ENCODE measurements around the gene TMEM119.
"Not testable (repeated sequence)": the region's sequence is repeated elsewhere in the genome, so short reads cannot be mapped to it uniquely, and the experiment has no call there.

Gene TMEM119

DNA sequence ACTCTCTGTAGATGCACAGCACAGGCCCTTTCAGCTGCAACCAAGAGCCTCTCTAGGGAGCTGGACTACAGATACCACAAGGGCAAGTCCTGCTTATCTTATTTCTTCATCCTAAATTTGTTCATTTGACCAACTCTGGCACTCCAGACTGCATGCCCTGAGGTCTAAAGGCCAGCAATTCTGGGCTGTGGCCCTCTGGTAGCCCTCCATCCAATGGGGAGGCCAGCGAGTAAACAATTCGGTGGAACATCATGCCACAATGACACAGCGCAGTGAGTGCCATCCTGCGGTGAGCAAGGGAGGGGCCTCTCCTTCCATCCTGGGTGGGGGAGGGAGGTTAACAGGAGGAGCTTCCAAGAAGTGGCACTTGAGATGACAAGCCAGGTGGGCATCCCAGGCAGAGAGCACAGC lies 36.5 kb upstream of the TMEM119 start:
- DNase-seq (ENCODE audit: low read depth), result no peak

DNA sequence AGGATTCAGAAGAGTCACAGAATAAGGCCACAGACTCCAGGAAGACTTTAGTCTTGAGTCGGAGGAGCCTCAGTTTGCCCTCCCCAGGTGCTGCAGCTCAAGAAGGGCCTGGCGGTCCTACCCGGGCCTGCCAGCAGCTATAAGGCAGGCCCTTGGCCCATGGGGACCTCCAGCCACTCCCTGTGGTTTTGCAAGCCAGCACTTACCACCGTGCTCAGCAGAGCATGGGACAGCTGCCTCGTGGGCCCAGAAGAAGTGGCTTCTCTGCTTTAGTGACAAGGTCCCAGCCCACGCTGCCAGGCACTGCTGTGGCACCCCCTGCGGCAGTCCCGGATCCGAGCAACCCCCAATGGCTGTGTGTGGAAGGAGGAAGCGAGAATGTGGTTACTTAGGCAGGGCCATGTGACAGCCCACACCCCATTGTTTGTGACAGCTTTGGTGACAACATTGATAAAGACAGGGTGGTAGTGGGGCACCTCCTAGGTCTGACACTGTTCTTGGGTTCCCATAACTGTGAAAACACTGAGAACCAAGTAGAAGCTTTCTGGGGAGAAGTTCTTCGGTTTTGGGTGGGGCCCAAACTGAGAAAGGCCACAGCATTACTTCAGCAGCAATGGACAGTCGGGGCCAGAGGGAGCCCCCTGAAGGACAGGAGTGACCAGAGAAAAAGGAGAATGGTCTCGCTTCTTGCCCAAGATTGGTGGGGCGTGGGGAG lies 35.8 kb upstream of the TMEM119 start, which contains the start of gene SELPLG:
Gene SELPLG (minus strand): TSS at position 361 of the 715 bp plus-strand sequence. CDS start 9,587 bp downstream, outside the sequence.
- no peak for DNase-seq (ENCODE audit: low read depth)

GRCh38 chr12:108633081-108633533 lies 35.2 kb upstream of the TMEM119 start:
- no peak for DNase-seq (ENCODE audit: low read depth)

- DNase-seq (ENCODE audit: low read depth), result not testable (repeated sequence)
These were observed 33.4 kb upstream of the TMEM119 start for GRCh38 chr12:108631261-108631660.

DNA sequence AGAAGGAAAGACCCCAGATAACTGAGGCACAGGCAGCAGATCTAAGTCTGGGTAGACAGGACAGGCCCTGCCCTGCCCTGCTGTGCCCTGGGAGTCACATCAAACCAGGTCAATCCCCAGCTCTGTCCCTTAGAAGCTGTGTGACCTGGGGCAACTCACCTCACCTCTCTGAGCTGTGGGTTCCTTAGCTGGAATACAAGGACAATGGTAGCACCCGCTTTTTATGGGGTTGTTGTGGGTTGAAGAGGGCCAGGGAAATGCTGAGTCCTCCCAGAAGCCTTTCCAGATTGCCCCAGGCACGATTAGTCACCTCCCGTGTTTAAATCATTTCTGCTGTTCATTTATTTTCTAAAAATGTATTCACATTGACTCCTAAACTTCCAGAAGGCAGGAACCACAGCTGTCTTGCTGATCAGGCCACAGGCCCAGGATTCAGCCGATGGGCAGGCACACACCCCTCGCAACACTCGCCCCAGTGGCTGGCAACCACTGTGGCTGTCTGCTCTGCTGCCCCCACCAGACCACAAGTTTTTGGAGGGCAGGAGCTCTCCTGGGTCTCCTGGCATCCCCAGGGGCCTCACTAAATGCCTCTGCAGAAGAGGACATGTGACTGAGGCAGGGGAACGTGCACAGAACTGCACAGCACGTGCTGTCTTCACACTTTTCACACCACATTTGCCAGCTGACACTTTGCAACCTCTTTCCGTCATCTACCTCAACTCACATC lies 32.8 kb upstream of the TMEM119 start:
- DNase-seq (ENCODE audit: low read depth), result no peak

DNA sequence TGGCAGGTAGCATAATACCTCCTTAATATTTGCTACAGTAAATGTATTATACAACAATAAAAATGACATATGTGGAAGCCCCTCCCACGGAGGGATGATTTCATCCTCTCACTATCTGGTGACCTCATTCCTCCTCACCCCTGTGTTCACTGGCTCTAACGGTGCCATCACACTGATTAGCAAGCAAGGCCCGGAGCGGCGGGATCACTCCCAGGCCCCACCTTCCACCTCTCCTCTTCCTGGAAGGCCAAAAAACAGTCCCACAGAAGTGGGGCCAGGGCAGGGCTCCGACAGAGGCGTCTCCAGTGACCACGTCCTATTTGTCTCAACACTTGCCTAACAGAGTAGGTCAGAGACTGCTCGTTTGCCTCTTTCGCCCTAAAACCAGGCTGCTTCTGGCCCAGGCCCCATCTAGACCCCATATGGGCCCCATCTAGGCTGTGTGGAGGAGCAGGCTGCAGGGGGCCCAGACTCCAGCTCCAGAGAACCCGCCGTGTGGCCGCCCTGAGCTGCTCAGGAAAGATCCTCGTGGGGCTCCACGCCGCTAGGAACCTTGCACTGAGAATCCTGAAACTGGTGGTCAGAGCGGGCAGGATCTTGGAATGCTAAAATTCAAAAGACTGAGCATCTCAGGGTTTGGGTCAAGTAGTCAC lies 32.1 kb upstream of the TMEM119 start:
- peak; percentile 55 for DNase-seq (ENCODE audit: low read depth)

GRCh38 chr12:108629151-108629550 lies 31.3 kb upstream of the TMEM119 start:
- no peak for DNase-seq (ENCODE audit: low read depth)

- no peak for DNase-seq (ENCODE audit: low read depth)
These were observed 29.4 kb upstream of the TMEM119 start for GRCh38 chr12:108627134-108627920.

GRCh38 chr12:108625228-108625627 lies 27.3 kb upstream of the TMEM119 start:
- DNase-seq (ENCODE audit: low read depth), result no peak

GRCh38 chr12:108623577-108623976 lies 25.7 kb upstream of the TMEM119 start:
- no peak for DNase-seq (ENCODE audit: low read depth)

DNA sequence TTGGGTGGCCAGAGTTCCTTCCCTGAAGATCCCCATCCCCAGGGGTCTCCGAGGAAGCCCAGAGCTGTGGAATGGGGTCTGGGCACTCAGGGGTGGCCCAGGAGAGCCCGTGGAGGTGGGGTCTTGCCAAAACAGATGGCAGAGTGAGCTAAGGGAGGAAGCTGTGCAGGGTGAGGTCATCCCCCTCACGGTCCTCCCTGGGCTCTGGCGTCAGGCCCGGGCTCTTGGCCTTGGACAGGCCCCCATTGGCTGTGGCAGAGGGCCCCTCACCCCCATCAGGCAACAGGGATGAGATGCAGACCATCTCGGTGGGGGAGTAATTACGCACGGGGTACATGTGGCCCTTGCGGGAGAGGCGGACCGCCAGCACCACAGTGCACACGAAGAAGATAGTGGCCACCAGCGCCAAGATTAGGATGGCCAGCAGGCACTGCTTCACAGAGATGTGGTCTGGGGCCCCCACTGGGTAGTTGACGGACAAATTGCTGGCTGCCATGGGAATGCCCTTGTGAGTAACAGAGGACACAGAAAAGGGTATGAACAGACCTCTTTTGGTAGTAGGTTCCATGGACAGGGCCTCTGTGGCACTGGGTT lies 25.1 kb upstream of the TMEM119 start:
- no peak for DNase-seq (ENCODE audit: low read depth)

DNA sequence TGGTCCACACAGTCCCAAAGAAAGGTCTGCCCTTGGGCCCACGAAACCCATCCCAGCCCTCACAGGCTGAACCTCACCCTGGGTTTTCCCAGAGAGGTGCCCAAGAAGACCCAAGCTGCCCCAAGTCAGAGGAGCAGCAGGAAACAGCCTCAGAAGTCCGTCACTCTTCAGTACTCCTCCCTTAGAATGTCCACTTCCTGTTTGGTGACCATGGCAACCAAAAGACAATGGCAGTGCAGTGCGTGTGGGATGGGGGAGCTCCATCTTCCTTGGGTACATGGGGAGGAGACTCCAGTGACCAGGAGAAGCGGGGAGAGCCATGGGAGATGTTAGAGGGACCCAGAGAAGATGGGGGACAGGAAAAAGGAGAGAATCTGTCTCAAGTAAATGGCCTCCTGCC lies 24.5 kb upstream of the TMEM119 start:
- no peak for DNase-seq (ENCODE audit: low read depth)

- DNase-seq (ENCODE audit: low read depth), result no peak
These were observed 23.3 kb upstream of the TMEM119 start for GRCh38 chr12:108621161-108621560.

DNA sequence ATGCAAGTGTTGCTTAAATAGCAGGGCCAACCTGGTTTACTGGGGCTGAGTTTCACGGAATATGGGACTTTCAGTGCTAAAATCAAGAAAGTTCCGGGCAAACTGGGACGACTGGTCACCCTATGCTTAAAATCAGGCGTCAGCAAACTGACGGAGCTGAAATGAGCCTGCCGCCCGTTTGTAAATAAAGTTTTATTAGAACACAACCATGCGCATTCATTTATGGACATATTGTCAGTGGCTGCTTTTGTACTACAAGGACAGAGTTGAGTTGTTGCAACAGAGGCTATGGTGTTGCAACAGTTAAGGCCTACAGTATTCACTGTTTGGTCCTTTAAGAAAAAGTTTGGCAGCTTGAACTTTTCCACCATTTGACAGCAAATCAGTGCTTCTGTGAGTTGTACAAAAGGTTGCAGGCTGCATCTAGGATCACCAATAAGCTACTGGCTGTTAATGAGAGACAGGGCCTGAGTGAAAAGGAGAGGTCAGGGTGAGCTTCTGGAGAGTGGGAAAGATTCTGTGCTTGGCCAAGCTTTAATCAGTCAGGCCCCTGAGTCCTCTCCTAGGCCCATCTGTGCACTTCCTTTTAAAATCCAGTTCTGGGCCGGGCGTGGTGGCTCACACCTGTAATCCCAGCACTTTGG lies 22.5 kb upstream of the TMEM119 start:
- DNase-seq (ENCODE audit: low read depth), result no peak

DNA sequence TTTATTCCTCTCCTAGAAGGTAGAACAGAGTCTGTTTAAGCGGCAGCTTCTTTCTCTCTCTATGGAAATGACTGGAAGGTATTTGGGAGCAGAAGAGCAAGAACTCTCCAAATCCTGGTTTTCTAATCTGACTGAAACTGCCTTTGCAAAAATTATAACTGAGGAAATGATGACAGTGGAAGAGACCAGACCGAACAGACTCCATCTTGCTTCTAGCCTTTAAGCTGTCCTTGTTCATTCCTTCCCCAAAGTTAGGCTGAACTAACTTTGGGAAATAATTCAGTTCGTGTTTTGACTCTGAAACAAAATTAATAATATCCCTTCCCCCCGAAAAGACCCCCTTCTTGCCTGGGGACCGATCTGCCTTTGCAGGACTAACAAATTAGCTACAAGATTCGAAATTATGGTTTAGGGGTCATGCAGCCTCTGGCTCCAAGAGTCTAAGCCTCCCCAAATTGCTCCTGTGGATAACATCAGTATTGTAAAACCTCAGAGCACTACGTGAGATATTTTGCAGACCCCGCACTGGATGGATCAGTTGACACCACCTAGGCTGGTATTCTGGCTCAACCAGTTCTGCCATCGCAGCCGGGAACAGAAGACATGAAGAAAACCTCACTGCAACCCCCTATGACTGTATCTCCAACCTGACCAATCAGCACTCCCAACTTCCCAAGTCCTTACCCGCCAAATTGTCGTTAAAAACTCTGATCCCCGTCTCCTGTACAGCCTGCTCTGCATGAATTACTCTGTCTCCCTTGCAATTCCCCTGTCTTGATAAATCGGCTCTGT lies 21.7 kb upstream of the TMEM119 start:
- no peak for DNase-seq (ENCODE audit: low read depth)

DNA sequence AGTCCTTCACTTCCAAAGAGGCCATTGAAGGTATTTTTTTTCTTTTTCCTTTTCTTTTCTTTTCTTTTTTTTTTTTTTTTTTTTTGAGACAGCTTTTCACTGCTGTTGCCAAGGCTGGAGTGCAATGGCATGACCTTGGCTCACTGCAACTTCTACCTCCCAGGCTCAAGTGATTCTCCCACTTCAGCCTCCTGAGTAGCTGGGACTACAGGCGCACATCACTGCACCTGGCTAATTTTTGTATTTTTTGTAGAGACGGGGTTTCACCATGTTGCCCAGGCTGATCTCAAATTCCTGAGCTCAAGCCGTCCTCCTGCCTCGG lies 21.0 kb upstream of the TMEM119 start:
- not testable (repeated sequence) for DNase-seq (ENCODE audit: low read depth)

GRCh38 chr12:108618079-108618952 lies 20.4 kb upstream of the TMEM119 start:
- DNase-seq (ENCODE audit: low read depth), result no peak

- DNase-seq (ENCODE audit: low read depth), result no peak
These were observed 19.3 kb upstream of the TMEM119 start for GRCh38 chr12:108616941-108617858.

Data from HS-27A (cell line).